ENCODE measurements around the gene CAPN1.

- TF ChIP-seq, protein P1, sequence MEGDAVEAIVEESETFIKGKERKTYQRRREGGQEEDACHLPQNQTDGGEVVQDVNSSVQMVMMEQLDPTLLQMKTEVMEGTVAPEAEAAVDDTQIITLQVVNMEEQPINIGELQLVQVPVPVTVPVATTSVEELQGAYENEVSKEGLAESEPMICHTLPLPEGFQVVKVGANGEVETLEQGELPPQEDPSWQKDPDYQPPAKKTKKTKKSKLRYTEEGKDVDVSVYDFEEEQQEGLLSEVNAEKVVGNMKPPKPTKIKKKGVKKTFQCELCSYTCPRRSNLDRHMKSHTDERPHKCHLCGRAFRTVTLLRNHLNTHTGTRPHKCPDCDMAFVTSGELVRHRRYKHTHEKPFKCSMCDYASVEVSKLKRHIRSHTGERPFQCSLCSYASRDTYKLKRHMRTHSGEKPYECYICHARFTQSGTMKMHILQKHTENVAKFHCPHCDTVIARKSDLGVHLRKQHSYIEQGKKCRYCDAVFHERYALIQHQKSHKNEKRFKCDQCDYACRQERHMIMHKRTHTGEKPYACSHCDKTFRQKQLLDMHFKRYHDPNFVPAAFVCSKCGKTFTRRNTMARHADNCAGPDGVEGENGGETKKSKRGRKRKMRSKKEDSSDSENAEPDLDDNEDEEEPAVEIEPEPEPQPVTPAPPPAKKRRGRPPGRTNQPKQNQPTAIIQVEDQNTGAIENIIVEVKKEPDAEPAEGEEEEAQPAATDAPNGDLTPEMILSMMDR (IDR thresholded peaks at IDR 0.05) = no peak
- TF ChIP-seq POLR2A (IDR thresholded peaks at IDR 0.05) = no peak
Measured at GRCh38 chr11:65260302-65260701, 78.6 kb downstream of the CAPN1 start.

Measured in right lobe of liver (tissue), 4 donors.